NT2/D1 (cell line): ENCODE results near the gene PCED1B.
A peak's percentile ranks its signal among the peaks of the same experiment; 100 is the strongest.

ENCODE experiments used
- DNase-seq: peaks from one replicate; pipeline ENCODE4 v3.0.0-alpha.2; 2011; ENCODE audit warnings: low read depth, low spot score
- H3K27me3 ChIP-seq: 2 replicates; pipeline ENCODE4 v1.6.0; 2011; ENCODE audit warnings: mild to moderate bottlenecking; ENCODE audit not compliant: insufficient read length, insufficient read depth
- H3K36me3 ChIP-seq: 2 replicates; pipeline ENCODE4 v1.6.1; 2011; ENCODE audit warnings: mild to moderate bottlenecking, low read length, mixed read lengths; ENCODE audit not compliant: insufficient read depth, insufficient read length
- H3K4me1 ChIP-seq: 2 replicates; pipeline ENCODE4 v1.5.1; 2011; ENCODE audit not compliant: insufficient read depth, insufficient read length
- H3K4me3 ChIP-seq: 2 replicates; pipeline ENCODE4 v1.5.1; 2011; ENCODE audit warnings: low read depth; ENCODE audit not compliant: insufficient read length
- H3K9ac ChIP-seq: 2 replicates; pipeline ENCODE4 v1.6.0; 2011; ENCODE audit warnings: low read depth; ENCODE audit not compliant: insufficient read length
- H3K9me3 ChIP-seq: 2 replicates; pipeline ENCODE4 v1.5.1; 2011; ENCODE audit warnings: mild to moderate bottlenecking, low read length; ENCODE audit not compliant: insufficient read depth
- SUZ12 ChIP-seq: IDR thresholded peaks from 2 replicates; pipeline ENCODE4 v1.6.1; 2011; ENCODE audit not compliant: insufficient read length, insufficient read depth; ENCODE audit errors: extremely low read depth
- YY1 ChIP-seq: IDR thresholded peaks from 2 replicates; pipeline ENCODE4 v1.6.1; 2011; ENCODE audit not compliant: insufficient read length, insufficient read depth
- ZNF274 ChIP-seq: IDR thresholded peaks from 2 replicates; pipeline ENCODE4 v1.6.1; 2011; ENCODE audit warnings: mild to moderate bottlenecking, low read depth, low read length

The PCED1B gene

DNA sequence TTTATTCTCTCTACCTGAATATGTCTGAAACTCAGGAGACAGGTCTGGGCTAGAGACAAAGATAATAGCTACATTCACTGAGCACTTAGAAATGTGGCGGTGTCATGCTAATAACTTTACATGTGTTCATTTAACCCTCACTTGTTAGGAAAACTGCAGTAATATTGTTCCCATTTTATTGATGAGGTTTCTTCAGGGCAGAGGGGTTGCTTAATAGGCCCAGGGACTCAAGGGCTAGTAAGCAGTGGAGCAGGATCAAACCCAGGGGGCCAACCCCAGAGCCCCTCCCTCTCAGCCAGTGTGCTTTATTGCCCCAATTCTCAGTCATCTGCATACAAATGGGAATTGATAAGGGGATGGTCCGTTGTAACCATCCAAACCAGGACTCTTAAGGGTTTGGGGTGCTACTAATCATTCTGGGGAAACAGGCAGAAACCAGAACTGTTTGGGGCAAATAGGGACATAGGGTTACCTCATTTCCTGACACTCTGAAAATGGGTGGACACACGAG lies 143.2 kb downstream of the PCED1B start:
- TF ChIP-seq SUZ12 (no peak), YY1 (no peak), ZNF274 (no peak)
- no peaks in the 10 kb centered on the region for H3K4me1 ChIP-seq
- H3K9me3 ChIP-seq = no peaks in the 10 kb centered on the region
- no peaks in the 10 kb centered on the region for H3K27me3 ChIP-seq
- peak; percentile 66 for DNase-seq
- H3K9ac ChIP-seq = peak overlapping the region; percentile 51
- H3K36me3 ChIP-seq = no peaks in the 10 kb centered on the region
- no peak overlapping the region for H3K4me3 ChIP-seq

GRCh38 chr12:47223031-47223847 lies 143.8 kb downstream of the PCED1B start:
- Histone ChIP-seq H3K9ac (peak overlapping the region; percentile 77), H3K4me1 (no peaks in the 10 kb centered on the region)

DNA sequence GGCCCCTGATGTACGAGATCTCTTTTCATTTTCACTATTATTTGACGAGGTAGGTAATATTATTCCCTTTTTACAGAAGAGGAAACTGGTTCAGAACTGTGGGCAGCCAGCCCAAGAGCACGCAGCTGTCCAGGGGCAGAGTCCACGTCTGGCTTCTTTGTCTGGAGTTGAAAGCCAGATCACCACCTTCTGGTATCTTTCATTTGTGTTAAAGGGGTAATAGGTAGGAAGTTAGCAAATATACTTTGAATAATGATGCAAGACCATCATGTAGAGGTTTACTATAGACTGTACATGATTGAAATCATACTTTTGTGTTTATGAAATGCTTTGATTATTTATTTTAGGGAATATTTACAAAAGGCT lies 144.4 kb downstream of the PCED1B start:
- Histone ChIP-seq H3K9ac (peak overlapping the region; percentile 77), H3K36me3 (no peaks in the 10 kb centered on the region), H3K9me3 (no peaks in the 10 kb centered on the region), H3K27me3 (no peaks in the 10 kb centered on the region), H3K4me1 (no peaks in the 10 kb centered on the region), H3K4me3 (peak overlapping the region; percentile 34)
- TF ChIP-seq SUZ12 (no peak), YY1 (no peak), ZNF274 (no peak)
- no peak for DNase-seq

More at GRCh38 chr12:47223031-47223847, 143.8 kb downstream of the PCED1B start:
- Histone ChIP-seq H3K27me3 (no peaks in the 10 kb centered on the region), H3K36me3 (no peaks in the 10 kb centered on the region), H3K4me3 (peak overlapping the region; percentile 34), H3K9me3 (no peaks in the 10 kb centered on the region)
- TF ChIP-seq YY1 (no peak), SUZ12 (no peak), ZNF274 (no peak)
- peak; percentile 86 for DNase-seq

- H3K9ac ChIP-seq = peak overlapping the region; percentile 53
- no peaks in the 10 kb centered on the region for H3K27me3 ChIP-seq
- H3K9me3 ChIP-seq = no peaks in the 10 kb centered on the region
- no peak for TF ChIP-seq YY1
- peak overlapping the region; percentile 12 for H3K4me3 ChIP-seq
- H3K36me3 ChIP-seq = no peaks in the 10 kb centered on the region
- DNase-seq = no peak
- H3K4me1 ChIP-seq = no peaks in the 10 kb centered on the region
These were observed 145.2 kb downstream of the PCED1B start for GRCh38 chr12:47224563-47225133.

GRCh38 chr12:47225356-47225755 lies 145.9 kb downstream of the PCED1B start:
- Histone ChIP-seq H3K27me3 (no peaks in the 10 kb centered on the region), H3K9me3 (no peaks in the 10 kb centered on the region), H3K4me1 (no peaks in the 10 kb centered on the region), H3K36me3 (no peaks in the 10 kb centered on the region), H3K4me3 (no peak overlapping the region), H3K9ac (no peak overlapping the region)
- DNase-seq = no peak
- TF ChIP-seq YY1 (no peak), SUZ12 (no peak), ZNF274 (no peak)

DNA sequence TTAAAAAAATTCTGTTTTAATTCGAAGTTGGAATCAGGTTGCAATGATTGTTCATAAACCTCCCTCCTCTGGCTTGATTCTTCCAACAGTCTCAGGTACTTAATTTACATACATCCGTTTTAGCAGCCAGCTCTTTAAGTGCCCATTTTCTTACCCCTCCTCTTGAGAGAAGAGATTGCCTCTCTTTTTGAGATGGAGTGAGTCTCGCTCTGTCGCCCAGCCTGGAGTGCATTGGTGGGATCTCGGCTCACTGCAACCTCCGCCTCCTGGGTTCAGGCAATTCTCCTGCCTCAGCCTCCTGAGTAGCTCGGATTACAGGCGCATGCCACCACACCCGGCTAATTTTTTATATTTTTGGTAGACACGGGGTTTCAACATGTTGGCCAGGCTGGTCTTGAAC lies 146.8 kb downstream of the PCED1B start:
- no peak overlapping the region for H3K9ac ChIP-seq
- no peak for TF ChIP-seq YY1
- no peak for TF ChIP-seq SUZ12
- no peak for TF ChIP-seq ZNF274

GRCh38 chr12:47228802-47229201 lies 149.4 kb downstream of the PCED1B start:
- Histone ChIP-seq H3K9ac (no peak overlapping the region), H3K36me3 (no peaks in the 10 kb centered on the region), H3K9me3 (no peaks in the 10 kb centered on the region), H3K4me3 (no peak overlapping the region), H3K27me3 (no peaks in the 10 kb centered on the region), H3K4me1 (no peaks in the 10 kb centered on the region)
- DNase-seq = no peak
- TF ChIP-seq YY1 (no peak), SUZ12 (no peak), ZNF274 (no peak)

More for the DNA sequence above, 146.8 kb downstream of the PCED1B start:
- H3K9me3 ChIP-seq = no peaks in the 10 kb centered on the region
- H3K36me3 ChIP-seq = no peaks in the 10 kb centered on the region
- no peak overlapping the region for H3K4me3 ChIP-seq
- H3K4me1 ChIP-seq = no peaks in the 10 kb centered on the region
- no peak for DNase-seq
- H3K27me3 ChIP-seq = no peaks in the 10 kb centered on the region
